ENCODE results near the gene TFAP2A.

The TFAP2A gene

DNA sequence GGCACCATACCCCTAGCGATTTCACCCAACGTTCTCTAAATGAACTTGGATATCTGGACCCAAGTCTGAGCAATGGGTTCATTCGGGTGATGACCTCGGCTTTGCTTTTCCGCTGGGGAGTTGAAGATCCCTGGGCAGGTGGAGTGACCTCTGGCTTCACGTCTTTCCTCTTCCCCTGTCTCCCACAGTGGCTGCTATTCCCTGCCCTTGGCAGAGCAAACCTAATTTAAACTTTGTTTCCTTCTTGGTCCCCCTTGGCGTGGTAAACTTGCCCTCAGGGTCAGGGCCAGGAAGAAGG is 7.8 kb upstream of the TFAP2A start:
- no peaks in the 10 kb centered on the region for H3K9me3 ChIP-seq (ENCODE audit: low read depth, low read length)
- no peak for DNase-seq (ENCODE audit: low read depth, low spot score)
- H3K9ac ChIP-seq (ENCODE audit: insufficient read length): no peak overlapping the region
- TF ChIP-seq FOXP2 (optimal IDR thresholded peaks at IDR 0.05; ENCODE audit: control extremely low read depth, extremely low read length, insufficient read depth): no peak
- no peak for TF ChIP-seq EZH2 (IDR thresholded peaks at IDR 0.05)
- no peak for TF ChIP-seq POLR2AphosphoS5 (IDR thresholded peaks at IDR 0.05; ENCODE audit: borderline replicate concordance, low read depth, low read length)
- no peak overlapping the region for H3K27ac ChIP-seq
- no peak overlapping the region for H3K4me3 ChIP-seq
- H3K36me3 ChIP-seq (ENCODE audit: insufficient read depth, low read length): no peaks in the 10 kb centered on the region

DNA sequence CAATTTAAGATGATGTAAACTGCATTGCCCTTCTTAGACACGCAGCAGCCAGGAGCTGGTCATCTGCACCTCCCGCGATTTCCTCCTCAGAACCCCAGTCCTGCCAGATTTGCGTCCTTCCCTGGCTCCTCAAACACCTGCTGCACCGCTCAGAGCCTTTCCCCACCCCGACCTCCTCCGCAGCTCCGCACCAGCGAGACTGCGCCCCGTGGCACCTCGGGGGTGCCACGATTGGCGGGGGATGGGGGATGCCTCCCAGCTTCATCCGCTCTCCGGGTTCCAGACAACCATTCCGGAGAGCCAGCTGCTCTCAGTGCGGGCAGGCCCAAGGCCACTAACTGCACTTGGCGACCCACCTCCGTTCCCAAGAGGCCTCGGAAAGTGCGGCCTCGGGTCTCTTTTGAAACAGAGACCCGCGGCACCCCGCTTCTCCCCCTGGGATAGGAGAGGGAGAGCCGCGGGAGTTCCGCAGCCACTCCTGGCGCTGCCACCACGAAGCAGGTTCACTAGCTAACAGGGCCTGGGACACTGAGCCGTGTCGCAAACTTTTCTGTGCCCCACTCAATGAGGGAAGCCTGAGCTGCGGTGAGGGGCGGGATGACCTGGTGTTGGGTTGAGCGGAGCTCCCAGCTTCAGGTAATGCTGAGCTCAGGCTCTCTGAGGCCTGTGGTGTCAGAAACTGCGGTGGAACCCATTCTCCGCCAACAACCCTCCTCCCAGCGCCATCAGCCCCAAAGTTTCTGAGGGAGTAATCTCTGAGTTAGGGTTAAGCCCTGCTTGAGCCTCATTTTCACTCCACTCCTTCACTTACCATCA is 7.3 kb upstream of the TFAP2A start:
- H3K9ac ChIP-seq (ENCODE audit: insufficient read length): no peak overlapping the region
- no peak overlapping the region for H3K4me3 ChIP-seq
- no peaks in the 10 kb centered on the region for H3K9me3 ChIP-seq (ENCODE audit: low read depth, low read length)
- DNase-seq (ENCODE audit: low read depth, low spot score): no peak
- no peaks in the 10 kb centered on the region for H3K36me3 ChIP-seq (ENCODE audit: insufficient read depth, low read length)
- TF ChIP-seq FOXP2 (optimal IDR thresholded peaks at IDR 0.05; ENCODE audit: control extremely low read depth, extremely low read length, insufficient read depth) (no peak), EZH2 (IDR thresholded peaks at IDR 0.05) (no peak), POLR2AphosphoS5 (IDR thresholded peaks at IDR 0.05; ENCODE audit: borderline replicate concordance, low read depth, low read length) (no peak)
- no peak overlapping the region for H3K27ac ChIP-seq

GRCh38 chr6:10421158-10421920 is 6.5 kb upstream of the TFAP2A start:
- Histone ChIP-seq H3K9ac (ENCODE audit: insufficient read length) (no peak overlapping the region), H3K27ac (no peak overlapping the region), H3K4me3 (no peak overlapping the region), H3K9me3 (ENCODE audit: low read depth, low read length) (no peaks in the 10 kb centered on the region), H3K36me3 (ENCODE audit: insufficient read depth, low read length) (no peaks in the 10 kb centered on the region)
- no peak for TF ChIP-seq EZH2 (IDR thresholded peaks at IDR 0.05)
- TF ChIP-seq FOXP2 (optimal IDR thresholded peaks at IDR 0.05; ENCODE audit: control extremely low read depth, extremely low read length, insufficient read depth): no peak
- TF ChIP-seq POLR2AphosphoS5 (IDR thresholded peaks at IDR 0.05; ENCODE audit: borderline replicate concordance, low read depth, low read length): no peak
- DNase-seq (ENCODE audit: low read depth, low spot score): no peak

- H3K4me3 ChIP-seq: no peak overlapping the region
- no peak overlapping the region for H3K27ac ChIP-seq
- TF ChIP-seq EZH2 (IDR thresholded peaks at IDR 0.05): no peak
- TF ChIP-seq FOXP2 (optimal IDR thresholded peaks at IDR 0.05; ENCODE audit: control extremely low read depth, extremely low read length, insufficient read depth): no peak
- TF ChIP-seq POLR2AphosphoS5 (IDR thresholded peaks at IDR 0.05; ENCODE audit: borderline replicate concordance, low read depth, low read length): no peak
- H3K36me3 ChIP-seq (ENCODE audit: insufficient read depth, low read length): no peaks in the 10 kb centered on the region
- H3K9me3 ChIP-seq (ENCODE audit: low read depth, low read length): no peaks in the 10 kb centered on the region
- no peak overlapping the region for H3K9ac ChIP-seq (ENCODE audit: insufficient read length)
- DNase-seq (ENCODE audit: low read depth, low spot score): no peak
These were observed 5.8 kb upstream of the TFAP2A start for GRCh38 chr6:10420546-10421157.

DNA sequence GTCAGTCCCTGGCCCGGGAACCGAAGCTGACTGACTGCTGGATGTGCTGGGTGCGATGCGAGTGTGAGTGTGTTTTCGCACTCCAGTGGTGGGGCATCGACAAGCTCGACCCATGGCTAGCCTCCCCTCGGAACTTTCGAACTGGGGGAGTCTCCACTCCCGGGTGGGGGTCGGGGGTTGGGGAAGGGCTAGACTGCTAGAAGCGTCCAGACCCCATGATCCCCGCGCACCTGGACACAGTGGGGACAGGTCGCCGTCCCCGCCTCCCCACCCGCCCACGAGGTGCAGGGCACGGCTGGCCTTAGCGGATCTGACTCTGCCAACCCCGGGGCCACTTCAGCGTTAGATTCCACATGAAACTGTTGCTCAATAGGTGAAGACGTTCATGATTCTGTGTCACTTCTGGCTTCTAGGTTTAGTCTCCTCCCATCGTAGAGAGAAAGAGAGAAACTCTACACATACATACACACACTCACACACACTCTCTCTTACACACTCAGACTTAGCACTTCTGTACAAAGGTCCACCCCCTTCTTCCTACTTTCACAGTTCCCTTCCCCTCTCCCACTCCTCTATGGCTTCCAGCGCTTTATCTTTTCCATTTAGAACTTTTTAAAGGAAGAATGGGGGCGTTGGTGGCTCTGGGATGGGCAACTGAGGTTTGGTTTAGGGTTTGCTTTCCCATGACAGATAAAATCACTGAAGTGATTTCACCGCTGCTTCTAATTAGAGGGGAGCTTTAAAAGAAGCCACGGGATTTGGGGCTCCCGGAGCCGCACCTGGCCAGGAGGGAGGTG is 5.1 kb upstream of the TFAP2A start:
- TF ChIP-seq FOXP2 (optimal IDR thresholded peaks at IDR 0.05; ENCODE audit: control extremely low read depth, extremely low read length, insufficient read depth): no peak
- TF ChIP-seq POLR2AphosphoS5 (IDR thresholded peaks at IDR 0.05; ENCODE audit: borderline replicate concordance, low read depth, low read length): no peak
- no peak for TF ChIP-seq EZH2 (IDR thresholded peaks at IDR 0.05)
- no peaks in the 10 kb centered on the region for H3K36me3 ChIP-seq (ENCODE audit: insufficient read depth, low read length)
- no peak overlapping the region for H3K9ac ChIP-seq (ENCODE audit: insufficient read length)
- H3K27ac ChIP-seq: no peak overlapping the region
- H3K4me3 ChIP-seq: no peak overlapping the region
- no peaks in the 10 kb centered on the region for H3K9me3 ChIP-seq (ENCODE audit: low read depth, low read length)
- DNase-seq (ENCODE audit: low read depth, low spot score): no peak

DNA sequence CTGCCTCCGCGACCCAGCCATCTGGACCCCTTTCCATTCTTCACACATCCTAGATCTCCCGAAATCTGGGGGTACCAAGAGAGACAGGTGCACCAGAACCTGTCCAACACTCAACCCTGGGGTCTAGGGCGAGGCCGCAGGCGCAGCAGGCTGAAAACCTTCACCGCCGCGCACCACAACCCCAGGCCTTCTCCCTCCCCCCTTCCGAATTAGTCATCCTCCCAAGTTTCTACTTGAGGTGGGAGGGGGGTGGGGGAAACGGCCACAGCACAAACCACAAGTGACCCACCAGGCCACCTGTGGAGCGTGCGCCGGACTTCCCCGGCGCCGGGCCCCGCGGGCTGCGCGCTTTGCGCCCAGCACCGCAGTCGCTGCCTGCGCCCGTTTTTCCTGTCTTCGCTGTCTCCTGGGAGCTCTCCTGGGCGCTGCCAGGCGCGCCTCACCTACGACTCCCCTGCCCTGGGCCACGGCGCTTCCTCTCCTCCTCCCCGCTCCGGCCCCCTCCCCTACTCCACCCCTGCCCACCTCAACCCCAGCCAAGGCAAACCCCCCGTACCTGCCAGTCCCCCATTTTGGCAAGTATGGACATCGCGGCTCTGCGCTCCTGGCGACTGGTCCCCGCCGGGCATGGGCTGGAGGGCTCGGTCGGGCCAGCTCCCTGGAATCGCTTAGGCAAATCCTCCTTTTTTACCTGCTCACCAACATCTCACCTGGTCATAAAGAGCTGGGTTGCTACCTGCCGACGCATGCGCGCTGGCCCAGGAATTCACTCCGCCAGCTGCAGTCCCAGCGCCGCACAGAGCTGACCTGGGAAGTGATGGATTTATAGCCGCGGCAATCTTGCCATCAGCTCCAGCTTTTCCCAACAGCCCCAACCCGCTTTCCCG is 4.2 kb upstream of the TFAP2A start:
- TF ChIP-seq FOXP2 (optimal IDR thresholded peaks at IDR 0.05; ENCODE audit: control extremely low read depth, extremely low read length, insufficient read depth): no peak
- no peak for TF ChIP-seq POLR2AphosphoS5 (IDR thresholded peaks at IDR 0.05; ENCODE audit: borderline replicate concordance, low read depth, low read length)
- no peak for TF ChIP-seq EZH2 (IDR thresholded peaks at IDR 0.05)
- Histone ChIP-seq H3K27ac (no peak overlapping the region), H3K36me3 (ENCODE audit: insufficient read depth, low read length) (no peaks in the 10 kb centered on the region), H3K4me3 (no peak overlapping the region), H3K9ac (ENCODE audit: insufficient read length) (no peak overlapping the region), H3K9me3 (ENCODE audit: low read depth, low read length) (no peaks in the 10 kb centered on the region)
- DNase-seq (ENCODE audit: low read depth, low spot score): no peak

GRCh38 chr6:10418361-10418861 is 3.5 kb upstream of the TFAP2A start:
- no peak for DNase-seq (ENCODE audit: low read depth, low spot score)
- TF ChIP-seq POLR2AphosphoS5 (IDR thresholded peaks at IDR 0.05; ENCODE audit: borderline replicate concordance, low read depth, low read length) (no peak), FOXP2 (optimal IDR thresholded peaks at IDR 0.05; ENCODE audit: control extremely low read depth, extremely low read length, insufficient read depth) (no peak), EZH2 (IDR thresholded peaks at IDR 0.05) (no peak)
- H3K4me3 ChIP-seq: no peak overlapping the region
- no peaks in the 10 kb centered on the region for H3K36me3 ChIP-seq (ENCODE audit: insufficient read depth, low read length)
- no peaks in the 10 kb centered on the region for H3K9me3 ChIP-seq (ENCODE audit: low read depth, low read length)
- H3K9ac ChIP-seq (ENCODE audit: insufficient read length): no peak overlapping the region
- no peak overlapping the region for H3K27ac ChIP-seq
